Astrocyte (in vitro differentiated cells and primary cell): Measurements from ENCODE around the gene TRPC4. TPM values are rescaled to one million over a fixed set of nuclear protein-coding genes. Genes with fewer than 3 reads are reported as not detected.
A peak's percentile ranks its signal among the peaks of the same experiment; 100 is the strongest.

Experiments
- DNase-seq: peaks from one replicate; pipeline ENCODE4 v3.0.0-alpha.2; 2010; ENCODE audit warnings: low read depth
- FAIRE-seq: peaks from 2 replicates; lab custom pipeline; 2011; peaks lifted over from hg19 to GRCh38; lab: Jason Lieb, UNC
- H2AFZ ChIP-seq: 2 replicates; pipeline ENCODE4 v1.6.0; 2012; ENCODE audit warnings: low read depth, low read length, inconsistent platforms
- H3K27ac ChIP-seq: 2 replicates; pipeline ENCODE4 v1.5.1; 2011; ENCODE audit warnings: low read depth, low read length, inconsistent platforms
- H3K27me3 ChIP-seq: 2 replicates; pipeline ENCODE4 v1.6.0; 2011; ENCODE audit warnings: low read length, inconsistent platforms; ENCODE audit not compliant: insufficient read depth
- H3K36me3 ChIP-seq: 2 replicates; pipeline ENCODE4 v1.5.1; 2011; ENCODE audit warnings: low read length, inconsistent platforms; ENCODE audit not compliant: insufficient read depth
- H3K4me1 ChIP-seq: 2 replicates; pipeline ENCODE4 v1.5.1; 2011; ENCODE audit warnings: low read length, inconsistent platforms; ENCODE audit not compliant: insufficient read depth
- H3K4me2 ChIP-seq: 2 replicates; pipeline ENCODE4 v1.6.0; 2012; ENCODE audit warnings: low read length, inconsistent platforms
- H3K4me3 ChIP-seq: 2 replicates; pipeline ENCODE4 v1.5.1; 2011; ENCODE audit warnings: low read depth, mild to moderate bottlenecking, low read length, inconsistent platforms; ENCODE audit not compliant: insufficient read depth
- H3K79me2 ChIP-seq: 2 replicates; pipeline ENCODE4 v1.6.0; 2012; ENCODE audit warnings: mild to moderate bottlenecking, low read length, inconsistent platforms; ENCODE audit not compliant: insufficient read depth
- H3K9ac ChIP-seq: 2 replicates; pipeline ENCODE4 v1.6.0; 2012; ENCODE audit warnings: mild to moderate bottlenecking, low read length, inconsistent platforms
- H3K9me3 ChIP-seq: 2 replicates; pipeline ENCODE4 v1.5.1; 2012; ENCODE audit warnings: low read depth, mild to moderate bottlenecking, low read length, inconsistent platforms; ENCODE audit not compliant: insufficient read depth
- H4K20me1 ChIP-seq: 2 replicates; pipeline ENCODE4 v1.6.0; 2012; ENCODE audit warnings: low read length, inconsistent platforms; ENCODE audit not compliant: insufficient read depth
- H3K27ac Mint-ChIP-seq: one replicate; pipeline ENCODE4 v1.8.0; 2021; ENCODE audit warnings: mild to moderate bottlenecking, mixed read lengths; ENCODE audit not compliant: unreplicated experiment
- H3K27me3 Mint-ChIP-seq: one replicate; pipeline ENCODE4 v1.8.0; 2021; ENCODE audit warnings: low read depth, mixed read lengths; ENCODE audit not compliant: unreplicated experiment
- H3K36me3 Mint-ChIP-seq: one replicate; pipeline ENCODE4 v1.8.0; 2021; ENCODE audit warnings: low read depth, mixed read lengths; ENCODE audit not compliant: unreplicated experiment
- H3K4me1 Mint-ChIP-seq: one replicate; pipeline ENCODE4 v1.8.0; 2021; ENCODE audit warnings: low read depth, mixed read lengths; ENCODE audit not compliant: unreplicated experiment
- H3K4me3 Mint-ChIP-seq: one replicate; pipeline ENCODE4 v1.8.0; 2021; ENCODE audit warnings: mild to moderate bottlenecking, moderate library complexity, mixed read lengths; ENCODE audit not compliant: unreplicated experiment
- H3K9me3 Mint-ChIP-seq: one replicate; pipeline ENCODE4 v1.8.0; 2021; ENCODE audit warnings: mild to moderate bottlenecking, mixed read lengths; ENCODE audit not compliant: unreplicated experiment
- CTCF ChIP-seq: IDR thresholded peaks from 2 replicates; pipeline ENCODE4 v1.5.1; 2011; ENCODE audit warnings: low read depth, mild to moderate bottlenecking, inconsistent platforms, low read length, moderate library complexity; ENCODE audit not compliant: insufficient read depth
- EZH2 ChIP-seq: IDR thresholded peaks from 2 replicates; pipeline ENCODE4 v1.6.1; 2012; ENCODE audit warnings: mild to moderate bottlenecking, low read length, inconsistent platforms; ENCODE audit not compliant: insufficient read depth
- total RNA-seq: library from RNA; stranded (reverse); gene quantifications from 2 replicates; pipeline ENCODE4 v1.2.1, GENCODE V29; 2021

The TRPC4 gene
- total RNA-seq, 1 donor from 2014 or later = 14.4 TPM

- no peaks in the 10 kb centered on the region for H3K36me3 Mint-ChIP-seq
- H3K27ac Mint-ChIP-seq = peak overlapping the region; percentile 20
- FAIRE-seq (no peak), DNase-seq (no peak)
- Histone ChIP-seq H3K27ac (no peak overlapping the region), H2AFZ (no peak overlapping the region), H3K79me2 (no peaks in the 10 kb centered on the region), H3K9me3 (no peaks in the 10 kb centered on the region), H3K9ac (no peak overlapping the region), H3K27me3 (no peaks in the 10 kb centered on the region), H3K36me3 (no peaks in the 10 kb centered on the region), H3K4me1 (no peaks in the 10 kb centered on the region), H4K20me1 (no peaks in the 10 kb centered on the region), H3K4me3 (no peak overlapping the region), H3K4me2 (no peak overlapping the region)
- H3K4me3 Mint-ChIP-seq = no peak overlapping the region
- no peaks in the 10 kb centered on the region for H3K27me3 Mint-ChIP-seq
- no peak for TF ChIP-seq EZH2
- TF ChIP-seq CTCF = no peak
- H3K4me1 Mint-ChIP-seq = peaks cover 12% of the 10 kb centered on the region
- no peaks in the 10 kb centered on the region for H3K9me3 Mint-ChIP-seq
These were observed 9.3 kb upstream of the TRPC4 start for GRCh38 chr13:37878921-37879320.

- peaks cover 10% of the 10 kb centered on the region for H3K4me1 Mint-ChIP-seq
- H3K4me2 ChIP-seq = no peak overlapping the region
- TF ChIP-seq EZH2 (no peak), CTCF (no peak)
These were observed 8.9 kb upstream of the TRPC4 start for GRCh38 chr13:37878496-37878895.

GRCh38 chr13:37870895-37871550, 1.5 kb upstream of the TRPC4 start:
- Mint-ChIP-seq H3K4me1 (peaks cover 14% of the 10 kb centered on the region), H3K27ac (peak overlapping the region; percentile 70), H3K9me3 (no peaks in the 10 kb centered on the region), H3K27me3 (no peaks in the 10 kb centered on the region), H3K36me3 (no peaks in the 10 kb centered on the region), H3K4me3 (peak overlapping the region; percentile 96)
- peak overlapping the region; percentile 82 for H3K4me3 ChIP-seq
- H3K4me2 ChIP-seq = peak overlapping the region; percentile 91
- peak overlapping the region; percentile 91 for H3K9ac ChIP-seq
- H3K36me3 ChIP-seq = no peaks in the 10 kb centered on the region
- no peaks in the 10 kb centered on the region for H3K9me3 ChIP-seq
- H3K27me3 ChIP-seq = no peaks in the 10 kb centered on the region
- H2AFZ ChIP-seq = peak overlapping the region; percentile 47
- DNase-seq = peak; percentile 80
- H3K79me2 ChIP-seq = peaks cover 26% of the 10 kb centered on the region
- FAIRE-seq = peak; percentile 29
- TF ChIP-seq CTCF = no peak
- TF ChIP-seq EZH2 = no peak
- no peaks in the 10 kb centered on the region for H4K20me1 ChIP-seq
- H3K4me1 ChIP-seq = peaks cover 13% of the 10 kb centered on the region
- H3K27ac ChIP-seq = peak overlapping the region; percentile 66

More at GRCh38 chr13:37878496-37878895, 8.9 kb upstream of the TRPC4 start:
- Histone ChIP-seq H3K36me3 (no peaks in the 10 kb centered on the region), H3K4me3 (no peak overlapping the region), H3K9me3 (no peaks in the 10 kb centered on the region), H2AFZ (no peak overlapping the region), H3K4me1 (no peaks in the 10 kb centered on the region), H3K27ac (no peak overlapping the region), H4K20me1 (no peaks in the 10 kb centered on the region), H3K79me2 (no peaks in the 10 kb centered on the region), H3K27me3 (no peaks in the 10 kb centered on the region), H3K9ac (no peak overlapping the region)
- no peak overlapping the region for H3K27ac Mint-ChIP-seq
- H3K4me3 Mint-ChIP-seq = no peak overlapping the region
- H3K36me3 Mint-ChIP-seq = no peaks in the 10 kb centered on the region
- FAIRE-seq = peak; percentile 58
- H3K27me3 Mint-ChIP-seq = no peaks in the 10 kb centered on the region
- no peaks in the 10 kb centered on the region for H3K9me3 Mint-ChIP-seq
- DNase-seq = peak; percentile 24
